LHCN-M2 (cell line): ENCODE measurements around the gene CACNG7. TPM values are rescaled to one million over a fixed set of nuclear protein-coding genes. Genes with fewer than 3 reads are reported as not detected.

ENCODE experiments used
- DNase-seq: peaks from one replicate; pipeline ENCODE4 v3.0.0-alpha.2; 2012; ENCODE audit warnings: low read depth
- total RNA-seq: library from RNA; depleted of rRNA; stranded (reverse); fragments of >200 nt; gene quantifications from 2 replicates; pipeline ENCODE4 v1.2.3, GENCODE V29; 2014; rRNA removed

Gene CACNG7
- total RNA-seq, 1 experiment from 2014 or later = 0.23 TPM

GRCh38 chr19:53982001-53982451 lies 72.9 kb downstream of the CACNG7 start:
- DNase-seq = no peak

GRCh38 chr19:53982611-53983010 lies 73.5 kb downstream of the CACNG7 start:
- DNase-seq = no peak

GRCh38 chr19:53983457-53984289 lies 74.6 kb downstream of the CACNG7 start:
- DNase-seq = no peak

GRCh38 chr19:53985863-53986262 lies 76.8 kb downstream of the CACNG7 start:
- no peak for DNase-seq

- DNase-seq = no peak
Measured at GRCh38 chr19:53988981-53989380, 79.9 kb downstream of the CACNG7 start.

GRCh38 chr19:53989600-53990533 lies 80.8 kb downstream of the CACNG7 start:
- no peak for DNase-seq

GRCh38 chr19:53991224-53992113 lies 82.4 kb downstream of the CACNG7 start, which contains the start of gene CACNG6:
TSS of gene CACNG6 (plus strand) at chr19:53991637. CDS start at chr19:53992878, 1,241 bp downstream.
- peak; percentile 41 for DNase-seq

GRCh38 chr19:53992211-53992610 lies 83.1 kb downstream of the CACNG7 start:
- no peak for DNase-seq

GRCh38 chr19:53992815-53993214 lies 83.7 kb downstream of the CACNG7 start:
- DNase-seq = no peak

- DNase-seq = no peak
Measured at GRCh38 chr19:53993448-53993847, 84.4 kb downstream of the CACNG7 start.

Other genes with a start within 250 kb of the CACNG7 start
- not detected in 2 replicates for gene NLRP12, start 85.0 kb upstream of the CACNG7 start, total RNA-seq
- 39.7 and 39.9 TPM in 2 replicates for gene MYADM, start 41.4 kb upstream of the CACNG7 start, total RNA-seq
- not detected in 2 replicates for gene PRKCG, start 27.1 kb upstream of the CACNG7 start, total RNA-seq
- under 0.01 and 0.06 TPM in 2 replicates for gene CACNG8, start 53.7 kb downstream of the CACNG7 start, total RNA-seq
- 0.17 TPM in 1 of 2 replicates, not detected in the other for gene CACNG6, start 82.4 kb downstream of the CACNG7 start, total RNA-seq
- not detected in 2 replicates for gene VSTM1, start 154.6 kb downstream of the CACNG7 start, total RNA-seq
- gene TARM1, start 172.1 kb downstream of the CACNG7 start, total RNA-seq = not detected in 2 replicates
- 0.23 and 1.5 TPM in 2 replicates for gene OSCAR, start 191.5 kb downstream of the CACNG7 start, total RNA-seq
- gene NDUFA3, start 193.6 kb downstream of the CACNG7 start, total RNA-seq = 29.4 and 85.0 TPM in 2 replicates
- 14.2 and 15.2 TPM in 2 replicates for gene TFPT, start 206.4 kb downstream of the CACNG7 start, total RNA-seq
- 84.4 and 84.8 TPM in 2 replicates for gene PRPF31, start 206.5 kb downstream of the CACNG7 start, total RNA-seq
- gene CNOT3, start 228.5 kb downstream of the CACNG7 start, total RNA-seq = 18.2 and 18.4 TPM in 2 replicates